OCI-LY1 (cell line): ENCODE results near the gene RPS18.
A peak's percentile ranks its signal among the peaks of the same experiment; 100 is the strongest.

Source experiments
- H2AFZ ChIP-seq: fragments of 200-600 bp; sonication (generic), shearing (Covaris generic); 2 replicates; pipeline ENCODE4 v1.6.0; 2014; ENCODE audit warnings: antibody characterized with exemption, mild to moderate bottlenecking, low read length
- H3F3A ChIP-seq: fragments of 200-600 bp; sonication (generic), shearing (Covaris generic); 2 replicates; pipeline ENCODE4 v1.6.0; 2014; ENCODE audit warnings: mild to moderate bottlenecking, antibody characterized with exemption, low read length, moderate library complexity; ENCODE audit not compliant: insufficient read depth
- H3K27ac ChIP-seq: fragments of 200-600 bp; sonication (generic); 2 replicates; pipeline ENCODE4 v1.5.1; 2014; ENCODE audit warnings: low read length, mixed run types, mild to moderate bottlenecking, low read depth; ENCODE audit not compliant: poor library complexity, severe bottlenecking
- H3K27me3 ChIP-seq: fragments of 200-600 bp; sonication (generic); 2 replicates; pipeline ENCODE4 v1.6.0; 2014; ENCODE audit warnings: antibody characterized with exemption, mild to moderate bottlenecking, low read length, moderate library complexity; ENCODE audit not compliant: insufficient read depth
- H3K36me3 ChIP-seq: fragments of 200-600 bp; sonication (generic); 2 replicates; pipeline ENCODE4 v1.6.1; 2014; ENCODE audit warnings: mild to moderate bottlenecking, antibody characterized with exemption, low read length, moderate library complexity, mixed read lengths; ENCODE audit not compliant: insufficient read depth
- H3K4me1 ChIP-seq: fragments of 200-600 bp; sonication (generic); 2 replicates; pipeline ENCODE4 v1.5.1; 2014; ENCODE audit warnings: mild to moderate bottlenecking, low read length, moderate library complexity; ENCODE audit not compliant: insufficient read depth, severe bottlenecking
- H3K4me2 ChIP-seq: fragments of 200-600 bp; sonication (generic), shearing (Covaris generic); 2 replicates; pipeline ENCODE4 v1.6.1; 2014; ENCODE audit warnings: low read length
- H3K4me3 ChIP-seq: fragments of 200-600 bp; sonication (generic); 2 replicates; pipeline ENCODE4 v1.5.1; 2014; ENCODE audit warnings: low read length, low read depth, mild to moderate bottlenecking, mixed read lengths; ENCODE audit not compliant: poor library complexity, severe bottlenecking
- H3K79me2 ChIP-seq: fragments of 200-600 bp; shearing (Covaris generic); 2 replicates; pipeline ENCODE4 v1.6.1; 2016; ENCODE audit warnings: mixed run types, low read length, mixed read lengths; ENCODE audit not compliant: insufficient read depth
- H3K9ac ChIP-seq: fragments of 200-600 bp; sonication (generic), shearing (Covaris generic); 2 replicates; pipeline ENCODE4 v1.6.1; 2014; ENCODE audit warnings: mild to moderate bottlenecking, low read length, mixed read lengths
- H3K9me2 ChIP-seq: fragments of 200-600 bp; sonication (generic), shearing (Covaris generic); 2 replicates; pipeline ENCODE4 v1.6.1; 2014; ENCODE audit warnings: low read depth, mild to moderate bottlenecking, low read length, mixed read lengths
- H3K9me3 ChIP-seq: fragments of 200-600 bp; shearing (Covaris generic); 2 replicates; pipeline ENCODE4 v1.6.1; 2014; ENCODE audit warnings: low read length, mixed read lengths
- H4K20me1 ChIP-seq: fragments of 200-600 bp; sonication (generic), shearing (Covaris generic); 2 replicates; pipeline ENCODE4 v1.6.0; 2016; ENCODE audit warnings: mild to moderate bottlenecking, low read length; ENCODE audit not compliant: insufficient read depth
- EZH2 ChIP-seq: fragments of 200-600 bp; sonication (generic), shearing (Covaris generic); IDR thresholded peaks from 2 replicates; pipeline ENCODE4 v1.8.0; 2017; ENCODE audit warnings: borderline replicate concordance, mixed run types, mild to moderate bottlenecking, antibody characterized with exemption, low read length, moderate library complexity, mixed read lengths
- TF ChIP-seq, protein P1 (sequence below): fragments of 200-600 bp; sonication (generic), shearing (Covaris generic); IDR thresholded peaks from 2 replicates; pipeline ENCODE4 v1.5.1; 2017; ENCODE audit warnings: mild to moderate bottlenecking, antibody characterized with exemption, low read length, moderate library complexity, mixed read lengths

The RPS18 gene

DNA sequence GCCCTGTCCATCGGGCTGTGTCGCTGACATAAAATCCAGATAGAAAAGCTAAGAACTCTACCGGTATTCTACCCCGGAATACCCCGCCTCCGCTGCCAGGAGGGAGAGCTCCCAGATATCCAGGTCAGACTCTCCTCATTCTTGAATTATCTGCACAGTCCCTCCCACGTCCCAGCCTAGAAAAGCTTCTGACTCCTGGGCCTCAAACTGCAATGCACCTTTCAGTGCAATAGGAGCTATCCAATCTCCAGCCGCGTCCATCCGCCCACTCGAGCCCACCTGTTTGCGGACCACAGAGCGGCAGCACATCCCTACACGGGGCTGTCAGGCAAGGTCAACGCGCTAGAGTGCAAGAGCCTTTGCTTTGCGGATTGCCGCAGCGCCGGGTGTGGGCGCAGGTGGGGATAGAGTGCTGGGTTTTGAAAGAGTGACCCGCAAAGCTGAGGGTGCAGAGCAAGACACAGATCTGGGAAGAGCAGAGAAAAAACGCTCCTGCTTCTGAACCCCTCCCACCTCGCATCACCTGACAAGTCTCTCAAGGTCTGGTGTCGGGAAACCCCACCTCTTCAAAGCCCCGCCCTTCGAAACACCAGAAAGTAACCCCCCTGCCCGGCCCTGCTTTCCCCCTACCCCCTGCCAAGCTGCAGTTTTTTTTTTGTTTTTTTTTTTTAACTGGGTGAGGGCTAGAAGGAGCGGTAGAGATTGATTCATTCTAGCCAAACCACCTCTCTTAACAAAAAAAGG is 40.7 kb downstream of the RPS18 start:
- Histone ChIP-seq H3K27ac (peak overlapping the region; percentile 94), H3K36me3 (peaks cover 12% of the 10 kb centered on the region), H3F3A (no peaks in the 10 kb centered on the region), H3K4me3 (peak overlapping the region; percentile 85), H3K79me2 (peaks cover 21% of the 10 kb centered on the region), H4K20me1 (no peaks in the 10 kb centered on the region), H2AFZ (no peak overlapping the region), H3K4me1 (peaks cover 22% of the 10 kb centered on the region), H3K4me2 (peak overlapping the region; percentile 89), H3K27me3 (no peaks in the 10 kb centered on the region), H3K9me3 (no peaks in the 10 kb centered on the region), H3K9ac (peak overlapping the region; percentile 83), H3K9me2 (no peaks in the 10 kb centered on the region)
- TF ChIP-seq, protein P1, sequence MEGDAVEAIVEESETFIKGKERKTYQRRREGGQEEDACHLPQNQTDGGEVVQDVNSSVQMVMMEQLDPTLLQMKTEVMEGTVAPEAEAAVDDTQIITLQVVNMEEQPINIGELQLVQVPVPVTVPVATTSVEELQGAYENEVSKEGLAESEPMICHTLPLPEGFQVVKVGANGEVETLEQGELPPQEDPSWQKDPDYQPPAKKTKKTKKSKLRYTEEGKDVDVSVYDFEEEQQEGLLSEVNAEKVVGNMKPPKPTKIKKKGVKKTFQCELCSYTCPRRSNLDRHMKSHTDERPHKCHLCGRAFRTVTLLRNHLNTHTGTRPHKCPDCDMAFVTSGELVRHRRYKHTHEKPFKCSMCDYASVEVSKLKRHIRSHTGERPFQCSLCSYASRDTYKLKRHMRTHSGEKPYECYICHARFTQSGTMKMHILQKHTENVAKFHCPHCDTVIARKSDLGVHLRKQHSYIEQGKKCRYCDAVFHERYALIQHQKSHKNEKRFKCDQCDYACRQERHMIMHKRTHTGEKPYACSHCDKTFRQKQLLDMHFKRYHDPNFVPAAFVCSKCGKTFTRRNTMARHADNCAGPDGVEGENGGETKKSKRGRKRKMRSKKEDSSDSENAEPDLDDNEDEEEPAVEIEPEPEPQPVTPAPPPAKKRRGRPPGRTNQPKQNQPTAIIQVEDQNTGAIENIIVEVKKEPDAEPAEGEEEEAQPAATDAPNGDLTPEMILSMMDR = peak; percentile 21; the same call in 1 of the 2 replicates
- no peak for TF ChIP-seq EZH2

DNA sequence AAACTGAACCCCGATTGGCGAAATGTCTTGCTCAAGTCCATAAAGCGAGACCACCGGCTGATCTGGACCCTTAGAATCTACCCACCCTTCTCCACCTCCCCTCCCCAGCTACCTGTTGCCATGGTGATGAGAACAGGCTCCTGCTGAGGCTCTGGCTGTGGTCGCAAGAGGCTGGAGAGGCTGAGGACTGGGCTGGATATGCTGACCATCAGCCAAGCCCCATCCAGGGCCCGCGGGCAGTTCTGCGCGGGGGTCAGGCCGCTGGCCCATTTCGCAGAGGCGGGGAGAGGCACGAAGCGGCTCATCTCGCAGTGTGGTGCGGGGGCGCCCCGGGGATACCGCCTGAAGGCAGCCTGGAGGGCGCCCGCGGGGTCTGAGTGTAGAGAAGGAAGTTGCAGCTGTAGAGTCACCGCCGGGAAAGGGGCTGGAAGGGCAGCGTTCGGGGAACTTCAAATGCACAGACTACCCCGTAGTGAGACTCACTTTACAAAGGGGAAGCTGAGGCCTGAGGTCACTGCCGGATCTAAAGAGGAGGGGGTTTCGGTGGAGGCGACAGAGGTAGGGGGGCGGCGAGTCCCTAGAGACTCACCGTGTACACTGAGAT is 41.3 kb downstream of the RPS18 start:
- Histone ChIP-seq H3K9me2 (no peaks in the 10 kb centered on the region), H4K20me1 (no peaks in the 10 kb centered on the region), H3K27me3 (no peaks in the 10 kb centered on the region), H3K27ac (peak overlapping the region; percentile 94), H3K36me3 (peaks cover 8% of the 10 kb centered on the region), H3F3A (no peaks in the 10 kb centered on the region), H3K9ac (peak overlapping the region; percentile 83), H3K4me2 (peak overlapping the region; percentile 89), H3K4me3 (peak overlapping the region; percentile 85), H2AFZ (no peak overlapping the region), H3K79me2 (peaks cover 16% of the 10 kb centered on the region), H3K4me1 (peaks cover 24% of the 10 kb centered on the region), H3K9me3 (no peaks in the 10 kb centered on the region)
- TF ChIP-seq, protein P1 = no peak
- no peak for TF ChIP-seq EZH2

DNA sequence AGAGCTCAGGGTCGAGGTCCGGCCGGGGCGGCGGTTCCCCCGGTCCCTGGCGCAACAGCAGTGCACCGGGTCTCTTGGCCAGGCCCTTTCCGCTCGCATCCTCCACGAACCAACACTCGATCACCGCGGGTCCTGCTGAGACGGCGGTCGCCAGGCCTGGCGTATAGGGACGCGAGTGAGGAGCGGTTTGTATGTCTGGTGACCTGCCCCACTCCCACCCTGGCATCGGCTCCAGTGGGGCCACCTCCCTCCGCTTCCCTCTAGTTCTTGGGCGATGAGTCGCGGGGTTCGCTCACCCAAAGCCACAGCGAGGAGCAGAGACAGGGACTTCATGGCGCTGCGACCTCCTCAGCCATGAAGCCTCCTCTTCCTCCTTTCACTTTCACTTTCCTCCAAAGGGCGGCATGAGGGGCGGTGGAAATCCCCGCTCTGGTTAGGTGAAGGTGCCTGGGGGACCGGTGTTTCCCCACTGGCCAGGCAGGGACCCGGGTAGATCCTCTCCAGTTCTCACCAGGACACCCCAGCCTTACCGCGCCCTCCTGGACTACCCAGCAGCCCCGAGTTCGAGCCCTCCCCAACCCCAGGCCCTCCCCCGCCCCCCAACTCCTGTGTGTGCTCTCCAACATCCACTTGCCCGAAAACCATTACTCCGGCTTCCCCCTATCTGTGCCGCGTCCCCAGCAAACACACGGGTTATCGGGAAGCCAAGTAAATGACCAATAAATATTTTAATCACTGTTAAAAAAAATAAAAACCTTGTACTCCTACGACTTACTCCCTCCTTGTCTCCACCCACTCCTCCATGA is 42.0 kb downstream of the RPS18 start, which contains the start of gene TAPBP:
Gene TAPBP, minus strand, starts transcription at position 370 of the 806 bp plus-strand sequence. Its CDS starts 37 bp downstream, at position 333.
- Histone ChIP-seq H2AFZ (no peak within 1 kb of the TSS), H4K20me1 (no peaks in the 10 kb centered on the region), H3K27ac (peak within 1 kb of the TSS; percentile 94), H3K4me1 (peaks cover 31% of the 10 kb centered on the region), H3K4me2 (peak within 1 kb of the TSS; percentile 89), H3K27me3 (no peaks in the 10 kb centered on the region), H3K4me3 (peak within 1 kb of the TSS; percentile 85), H3K9me3 (no peaks in the 10 kb centered on the region), H3K9me2 (no peaks in the 10 kb centered on the region), H3F3A (0 out of 2 replicates have a peak, but pooled peaks cover 4% of the 10 kb centered on the region), H3K9ac (peak within 1 kb of the TSS; percentile 83), H3K36me3 (peaks cover 14% of the 10 kb centered on the region), H3K79me2 (peaks cover 16% of the 10 kb centered on the region)
- TF ChIP-seq, protein P1 = no peak
- TF ChIP-seq EZH2 = no peak
